A549 (cell line): ENCODE results near the gene SLC2A8. TPM values are rescaled to one million over a fixed set of nuclear protein-coding genes. Genes with fewer than 3 reads are reported as not detected.
A peak's percentile ranks its signal among the peaks of the same experiment; 100 is the strongest.

Source experiments
- ATAC-seq, 2 experiments: fragments of 200-7000 bp in 1 of 2; fragments of >200 bp in 1 of 2; cut with Nextera tagmentation in 1 of 2; cut with Tn5 transposase in 1 of 2; 3 replicates each; pipeline versions ENCODE4 v1.8.0 to v1.9.1; 2018 to 2020; ENCODE audit warnings: mild to moderate bottlenecking in 1 of 2, moderate library complexity in 1 of 2
- CTCF ChIA-PET: fragments of 300-600 bp; sonication (Branson Sonifier 250); formaldehyde crosslinking; extraction: SDS; loops from one replicate; lab custom pipeline; 2021; ENCODE audit warnings: antibody characterized with exemption, inconsistent platforms; lab: Yijun Ruan, JAX
- POLR2A ChIA-PET: fragments of 350-600 bp; formaldehyde crosslinking; extraction: SDS; loops from one replicate; lab custom pipeline; 2021; ENCODE audit warnings: antibody characterized with exemption, inconsistent platforms; lab: Yijun Ruan, JAX
- DNase-seq, 2 experiments: peaks; one replicate each; pipeline versions ENCODE4 v3.0.0 to v3.0.0-alpha.2; 2011 to 2016; ENCODE audit warnings: low read depth in 1 of 2, low spot score in 1 of 2
- FAIRE-seq: peaks from 2 replicates; lab custom pipeline; 2011; peaks lifted over from hg19 to GRCh38; lab: Jason Lieb, UNC
- H3K27ac ChIP-seq, 2 experiments: fragments of >200 bp; sonication (Bioruptor Twin); formaldehyde crosslinking; 3 replicates each; pipeline ENCODE4 v1.5.1; 2016 to 2017
- H3K4me1 ChIP-seq: fragments of >200 bp; sonication (Bioruptor Twin); formaldehyde crosslinking; 3 replicates; pipeline ENCODE4 v1.6.1; 2016
- H3K4me2 ChIP-seq: fragments of >200 bp; sonication (Bioruptor Twin); formaldehyde crosslinking; 3 replicates; pipeline ENCODE4 v1.6.1; 2016
- H3K4me3 ChIP-seq: fragments of >200 bp; sonication (Bioruptor Twin); formaldehyde crosslinking; 3 replicates; pipeline ENCODE4 v1.5.1; 2016
- H3K9me3 ChIP-seq: fragments of >200 bp; sonication (Bioruptor Twin); formaldehyde crosslinking; 3 replicates; pipeline ENCODE4 v1.6.1; 2016
- CHD2 ChIP-seq: fragments of 150-350 bp; IDR thresholded peaks from 2 replicates; pipeline ENCODE4 v1.6.1; 2014; ENCODE audit warnings: low read length; ENCODE audit not compliant: partially characterized antibody
- CHD4 ChIP-seq: fragments of 200-600 bp; sonication (generic); IDR thresholded peaks from 2 replicates; pipeline ENCODE4 v1.6.1; 2016; ENCODE audit warnings: antibody characterized with exemption, mild to moderate bottlenecking, borderline replicate concordance
- EHMT2 ChIP-seq: fragments of 200-600 bp; sonication (generic); IDR thresholded peaks from 2 replicates; pipeline ENCODE4 v1.6.1; 2016; ENCODE audit warnings: antibody characterized with exemption, low read depth, mild to moderate bottlenecking, moderate library complexity
- ESRRA ChIP-seq: fragments of 150-350 bp; IDR thresholded peaks from 2 replicates; pipeline ENCODE4 v1.6.1; 2014; ENCODE audit warnings: mild to moderate bottlenecking, low read length, borderline replicate concordance
- FOSB ChIP-seq: fragments of 250-450 bp; sonication (Bioruptor Pico); IDR thresholded peaks from 2 replicates; pipeline ENCODE4 v1.5.0; 2020; ENCODE audit warnings: mild to moderate bottlenecking, moderate library complexity
- GATA3 ChIP-seq: IDR thresholded peaks from 2 replicates; pipeline ENCODE4 v1.6.1; 2012; ENCODE audit warnings: borderline replicate concordance
- HDAC2 ChIP-seq: fragments of 200-600 bp; sonication (generic); IDR thresholded peaks from 2 replicates; pipeline ENCODE4 v1.6.1; 2016
- HEYL ChIP-seq: fragments of 250-450 bp; sonication (Bioruptor Pico); IDR thresholded peaks from 2 replicates; pipeline ENCODE4 v1.8.0; 2021; ENCODE audit warnings: mild to moderate bottlenecking, moderate library complexity
- HOXA7 ChIP-seq: fragments of 250-450 bp; sonication (Bioruptor Pico); IDR thresholded peaks from 2 replicates; pipeline ENCODE4 v1.5.0; 2020; ENCODE audit warnings: mild to moderate bottlenecking, moderate library complexity
- JUN ChIP-seq, 2 experiments: fragments of >200 bp; sonication (Bioruptor Twin); formaldehyde crosslinking; IDR thresholded peaks; 2 replicates in 1 of 2; 3 replicates in 1 of 2; pipeline ENCODE4 v1.6.1; 2016 to 2017
- MAFK ChIP-seq: fragments of 450-650 bp; IDR thresholded peaks from 2 replicates; pipeline ENCODE4 v1.6.1; 2014; ENCODE audit not compliant: partially characterized antibody
- MAX ChIP-seq: IDR thresholded peaks from 2 replicates; pipeline ENCODE4 v1.6.1; 2012
- MAZ ChIP-seq: fragments of 150-350 bp; IDR thresholded peaks from 2 replicates; pipeline ENCODE4 v1.6.1; 2014; ENCODE audit warnings: antibody characterized with exemption, low read depth, low read length, borderline replicate concordance
- PBX3 ChIP-seq: IDR thresholded peaks from 2 replicates; pipeline ENCODE4 v1.6.1; 2012
- POLR2AphosphoS2 ChIP-seq: conservative IDR thresholded peaks from 2 replicates; pipeline ENCODE4 v1.6.1; 2012; ENCODE audit warnings: low read length, improper control_type of control experiment, inconsistent platforms
- RAD21 ChIP-seq, 2 experiments: fragments of >200 bp in 1 of 2; sonication (Bioruptor Twin) in 1 of 2; formaldehyde crosslinking in 1 of 2; IDR thresholded peaks in 1 of 2; conservative IDR thresholded peaks in 1 of 2; 2 replicates in 1 of 2; 3 replicates in 1 of 2; pipeline ENCODE4 v1.6.1; 2012 to 2018; ENCODE audit warnings: inconsistent platforms in 1 of 2
- REST ChIP-seq: fragments of 200-600 bp; sonication (generic); IDR thresholded peaks from 2 replicates; pipeline ENCODE4 v1.6.1; 2016; ENCODE audit warnings: antibody characterized with exemption, mild to moderate bottlenecking, moderate library complexity
- RFX5 ChIP-seq: fragments of 450-650 bp; IDR thresholded peaks from 2 replicates; pipeline ENCODE4 v1.7.1; 2014; ENCODE audit warnings: antibody characterized with exemption, mild to moderate bottlenecking, moderate library complexity
- TFCP2L1 ChIP-seq: fragments of 250-450 bp; sonication (Bioruptor Pico); IDR thresholded peaks from 2 replicates; pipeline ENCODE4 v1.5.0; 2021; ENCODE audit warnings: mild to moderate bottlenecking
- ZNF302 ChIP-seq: fragments of 250-450 bp; sonication (Bioruptor Pico); IDR thresholded peaks from 2 replicates; pipeline ENCODE4 v1.9.0; 2021; ENCODE audit warnings: inconsistent platforms, mild to moderate bottlenecking, moderate library complexity
- WGBS: methylation state at CpG from one replicate; pipeline ENCODE4 v1.1.6; 2017; ENCODE audit errors: missing lambda C conversion rate; 5-methylcytosine and 5-hydroxymethylcytosine counted together
- polyA plus RNA-seq, 4 experiments: library from polyadenylated mRNA; depleted of rRNA in 3 of 4; stranded (reverse); fragments of >200 nt; fragmentation: RNase III in 1 of 4; extraction: RNeasy Plus Mini Kit Qiagen cat#74134 plus additional on column Dnase treatment in 1 of 4; gene quantifications; 2 replicates in 3 of 4; 3 replicates in 1 of 4; pipeline ENCODE4 v1.2.3, GENCODE V29; 2011 to 2017

SLC2A8 gene
- polyA plus RNA-seq, 2 of the 4 experiments (the other 2 are of a cell fraction): 7.3 to 16.0 TPM

- TF ChIP-seq JUN (IDR thresholded peaks at IDR 0.05) (peak in 1 of 2 experiments; percentile 30; a peak in 1 of 5 replicates), TFCP2L1 (peak; percentile 28; the same call in 1 of the 2 replicates), MAZ (no peak), CHD4 (no peak), PBX3 (no peak), EHMT2 (no peak), HDAC2 (no peak), HOXA7 (0 out of 2 replicates have a peak, but pooled peaks have one; percentile 70), POLR2AphosphoS2 (peak; percentile 10; the same call in 1 of the 2 replicates), ZNF302 (no peak), CHD2 (peak; percentile 2), ESRRA (no peak), FOSB (CRISPR knock-in tag) (no peak), RFX5 (no peak), RAD21 (conservative IDR thresholded peaks at IDR 0.05 in 1 of 2, IDR thresholded peaks at IDR 0.05 in 1 of 2) (no peak)
- TF ChIP-seq, all 56 proteins: peak for 8
Measured at GRCh38 chr9:127444283-127444920, 47.4 kb downstream of the SLC2A8 start (continued).

- Histone ChIP-seq H3K4me2 (no peak overlapping the region), H3K4me3 (no peak overlapping the region), H3K4me1 (peaks cover 7% of the 10 kb centered on the region; the same call in 2 of the 3 replicates), H3K9me3 (peaks cover 67% of the 10 kb centered on the region), H3K27ac (no peak overlapping the region)
- ChIA-PET POLR2A (interaction anchor here (2.1 kb wide), 1 partner anchor 21 kb away, joined by 14 read pairs; the partner anchor contains the start of gene ZNF79), CTCF (interaction anchor here (1.5 to 1.6 kb wide), 2 partner anchors 10 to 12 kb away, joined by 3 to 4 read pairs; no protein-coding TSS in a partner anchor)
- WGBS: 94% methylated on average over 15 of the region's 15 CpGs
- no peak for FAIRE-seq
- TF ChIP-seq HEYL (CRISPR knock-in tag) (no peak), JUN (IDR thresholded peaks at IDR 0.05) (peak in 1 of 2 experiments; percentile 12; a peak in 2 of 5 replicates), GATA3 (peak; percentile 32; the same call in 1 of the 2 replicates), MAX (peak; percentile 56; the same call in 1 of the 2 replicates), REST (no peak), CHD2 (peak; percentile 15), EHMT2 (no peak), MAFK (peak; percentile 18), POLR2AphosphoS2 (peak; percentile 95), TFCP2L1 (peak; percentile 69; the same call in 1 of the 2 replicates)
- peak; percentile 31 to 36 for ATAC-seq
- DNase-seq: peak in 1 of 2 experiments; percentile 55
Measured at GRCh38 chr9:127444921-127445850, 48.2 kb downstream of the SLC2A8 start.
